T-cell (primary cell): ENCODE measurements around the gene MAPKAPK2. TPM values are rescaled to one million over a fixed set of nuclear protein-coding genes. Genes with fewer than 3 reads are reported as not detected.

Experiments
- ATAC-seq, 4 experiments: fragments of 200-7000 bp in 3 of 4; fragments of 150-1000 bp in 1 of 4; cut with Tn5 transposase; replicated peaks in 1 of 4; 1 replicate in 3 of 4; 2 replicates in 1 of 4; pipeline ENCODE4 v1.10.0; 2021; ENCODE audit warnings: moderate library complexity in 3 of 4, mild to moderate bottlenecking in 2 of 4, moderate number of reproducible peaks in 1 of 4
- CTCF ChIA-PET, 2 donors: fragments of 300-600 bp; sonication (Branson Sonifier 250); formaldehyde crosslinking; loops; one replicate each; lab custom pipeline; 2022; ENCODE audit warnings: antibody characterized with exemption in 2 of 2; lab: Charles Lee
- POLR2A ChIA-PET, 2 donors: fragments of 300-600 bp; sonication (Branson Sonifier 250); formaldehyde crosslinking; loops; one replicate each; lab custom pipeline; 2022; ENCODE audit warnings: antibody characterized with exemption in 2 of 2; lab: Charles Lee
- DNase-seq, 35 experiments: peaks; one replicate each; pipeline versions ENCODE4 v3.0.0 to v3.0.0-alpha.2; 2013 to 2023
- H3K27ac ChIP-seq: one replicate; pipeline ENCODE4 v1.5.1; 2013; ENCODE audit warnings: low read length
- H3K27me3 ChIP-seq, 2 experiments: replicated peaks in 1 of 2; 1 replicate in 1 of 2; 2 replicates in 1 of 2; pipeline versions ENCODE4 v1.6.1 to v1.7.0; 2013; ENCODE audit warnings: low read length in 1 of 2, mixed read lengths in 1 of 2; ENCODE audit not compliant: control insufficient read depth in 2 of 2, insufficient read depth in 2 of 2; ENCODE audit errors: extremely low read depth in 1 of 2
- H3K36me3 ChIP-seq, 2 donors: 1 replicate in 1 of 2; 2 replicates in 1 of 2; pipeline versions ENCODE4 v1.6.1 to v1.7.0; 2013; ENCODE audit warnings: low read length in 1 of 2; ENCODE audit not compliant: control insufficient read depth in 2 of 2, insufficient read depth in 1 of 2; ENCODE audit errors: extremely low read depth in 1 of 2
- H3K4me1 ChIP-seq, 2 experiments: 1 replicate in 1 of 2; 2 replicates in 1 of 2; pipeline versions ENCODE4 v1.6.1 to v1.7.0; 2013; ENCODE audit warnings: low read length in 2 of 2, mixed read lengths in 1 of 2; ENCODE audit not compliant: insufficient read depth in 2 of 2, control insufficient read depth in 1 of 2; ENCODE audit errors: extremely low read depth in 1 of 2
- H3K4me3 ChIP-seq, 2 donors: 1 replicate in 1 of 2; 2 replicates in 1 of 2; pipeline versions ENCODE4 v1.5.1 to v1.7.0; 2013; ENCODE audit warnings: mild to moderate bottlenecking in 2 of 2, low read length in 1 of 2, moderate library complexity in 1 of 2; ENCODE audit not compliant: control insufficient read depth in 1 of 2; ENCODE audit errors: extremely low read depth in 1 of 2
- H3K9me3 ChIP-seq: 2 replicates; pipeline ENCODE4 v1.7.0; 2013
- H3K27ac Mint-ChIP-seq, 2 donors: one replicate each; pipeline ENCODE4 v1.8.0; 2020 to 2021; ENCODE audit warnings: mild to moderate bottlenecking in 2 of 2, mixed read lengths in 2 of 2
- H3K27me3 Mint-ChIP-seq, 2 donors: one replicate each; pipeline ENCODE4 v1.8.0; 2021 to 2022; ENCODE audit warnings: mixed read lengths in 2 of 2
- H3K36me3 Mint-ChIP-seq: one replicate; pipeline ENCODE4 v1.8.0; 2021; ENCODE audit warnings: mixed read lengths
- H3K4me1 Mint-ChIP-seq, 3 donors: one replicate each; pipeline ENCODE4 v1.8.0; 2020 to 2022; ENCODE audit warnings: mixed read lengths in 3 of 3, mild to moderate bottlenecking in 1 of 3
- H3K4me3 Mint-ChIP-seq, 3 donors: one replicate each; pipeline ENCODE4 v1.8.0; 2020 to 2022; ENCODE audit warnings: mild to moderate bottlenecking in 3 of 3, mixed read lengths in 3 of 3, moderate library complexity in 3 of 3
- H3K9me3 Mint-ChIP-seq, 3 donors: one replicate each; pipeline ENCODE4 v1.8.0; 2020 to 2022; ENCODE audit warnings: mixed read lengths in 3 of 3
- WGBS: methylation state at CpG from one replicate; pipeline ENCODE4 v1.1.5; 2013; ENCODE audit warnings: missing lambda C conversion rate; ENCODE audit not compliant: insufficient coverage; 5-methylcytosine and 5-hydroxymethylcytosine counted together
- total RNA-seq, 35 experiments: library from RNA in 6 of 35; stranded (reverse) in 6 of 35; fragments of 120-200 nt in 1 of 35; gene quantifications; one replicate each; pipeline versions ENCODE4 v1.2.1 to v1.2.4 and lab custom pipeline; 2013 to 2026

Gene MAPKAPK2
- total RNA-seq, 5 donors from 2014 or later (not counting 1 experiment from before 2014, with no cell fraction given) = 64.3 to 117 (median 78.4) TPM

- ATAC-seq = no peak
- CTCF ChIA-PET = interaction anchor here (0.6 to 0.9 kb wide), 3 partner anchors 81 to 238 kb away, joined by 4 to 6 read pairs (median 4); no protein-coding TSS in a partner anchor
- Histone ChIP-seq H3K36me3 (no peaks in the 10 kb centered on the region), H3K27me3 (no peaks in the 10 kb centered on the region), H3K4me3 (no peak overlapping the region), H3K4me1 (peaks cover 36 to 72% of the 10 kb centered on the region in 2 experiments), H3K27ac (peak overlapping the region; percentile 71), H3K9me3 (no peaks in the 10 kb centered on the region)
- POLR2A ChIA-PET = no interaction called here
- Mint-ChIP-seq H3K36me3 (no peaks in the 10 kb centered on the region), H3K27ac (peak overlapping the region; percentile 86 to 98), H3K27me3 (no peaks in the 10 kb centered on the region), H3K4me3 (no peak overlapping the region), H3K4me1 (peaks cover 76 to 84% (median 83%) of the 10 kb centered on the region in 3 donors), H3K9me3 (no peaks in the 10 kb centered on the region)
- no CpG with 5 or more reads among the region's 1 CpG for WGBS
- DNase-seq = no peak
Observed at GRCh38 chr1:206717674-206717989, 32.9 kb downstream of the MAPKAPK2 start.

GRCh38 chr1:206719169-206719839 is 34.6 kb downstream of the MAPKAPK2 start:
- H3K27me3 ChIP-seq = no peaks in the 10 kb centered on the region
- H3K36me3 ChIP-seq = peaks cover 0 to 6% of the 10 kb centered on the region in 2 donors
- ATAC-seq = no peak
- CTCF ChIA-PET = interaction anchor here (0.6 to 1.4 kb wide), 6 partner anchors 15 to 690 kb away, joined by 3 to 8 read pairs (median 3); partner anchors contain the start of gene IL20 (in 1 of the 2)
- Mint-ChIP-seq H3K27me3 (no peaks in the 10 kb centered on the region), H3K4me1 (peaks cover 75 to 79% (median 78%) of the 10 kb centered on the region in 3 donors), H3K4me3 (no peak overlapping the region), H3K27ac (peak overlapping the region; percentile 66 to 71), H3K36me3 (no peaks in the 10 kb centered on the region), H3K9me3 (no peaks in the 10 kb centered on the region)
- no peak overlapping the region for H3K4me3 ChIP-seq
- peak overlapping the region; percentile 34 for H3K27ac ChIP-seq
- DNase-seq = no peak
- H3K4me1 ChIP-seq = peaks cover 30 to 68% of the 10 kb centered on the region in 2 experiments
- WGBS = 90% methylated on average over 2 of the region's 10 CpGs
- POLR2A ChIA-PET = interaction anchor here in 1 of 2 donors (1.3 kb wide), 1 partner anchor 16 kb away, joined by 3 read pairs; no protein-coding TSS in a partner anchor
- no peaks in the 10 kb centered on the region for H3K9me3 ChIP-seq

GRCh38 chr1:206721454-206721853 is 36.7 kb downstream of the MAPKAPK2 start:
- Histone ChIP-seq H3K36me3 (peaks cover 0 to 6% of the 10 kb centered on the region in 2 donors), H3K27me3 (no peaks in the 10 kb centered on the region), H3K27ac (no peak overlapping the region), H3K4me1 (peaks cover 18 to 63% of the 10 kb centered on the region in 2 experiments), H3K9me3 (no peaks in the 10 kb centered on the region), H3K4me3 (no peak overlapping the region)
- DNase-seq (peak in 1 of 35 experiments; percentile 2), ATAC-seq (no peak)
- Mint-ChIP-seq H3K4me1 (peaks cover 68 to 78% (median 76%) of the 10 kb centered on the region in 3 donors), H3K4me3 (no peak overlapping the region), H3K27ac (no peak overlapping the region), H3K9me3 (no peaks in the 10 kb centered on the region), H3K36me3 (no peaks in the 10 kb centered on the region), H3K27me3 (no peaks in the 10 kb centered on the region)
- ChIA-PET POLR2A (interaction anchor here in 1 of 2 donors (0.7 kb wide), 1 partner anchor 257 kb away, joined by 4 read pairs; no protein-coding TSS in a partner anchor), CTCF (no interaction called here)
- WGBS = no CpG with 5 or more reads among the region's 1 CpG

GRCh38 chr1:206722751-206723461 is 38.2 kb downstream of the MAPKAPK2 start:
- Mint-ChIP-seq H3K9me3 (no peaks in the 10 kb centered on the region), H3K4me3 (no peak overlapping the region), H3K27ac (no peak overlapping the region), H3K36me3 (no peaks in the 10 kb centered on the region), H3K4me1 (peaks cover 61 to 73% (median 71%) of the 10 kb centered on the region in 3 donors), H3K27me3 (no peaks in the 10 kb centered on the region)
- DNase-seq (peak in 1 of 35 experiments; percentile 7), ATAC-seq (no peak)
- ChIA-PET POLR2A (no interaction called here), CTCF (interaction anchor here (0.7 to 1.6 kb wide), 3 partner anchors 8 to 85 kb away, joined by 3 to 7 read pairs (median 3); no protein-coding TSS in a partner anchor)
- Histone ChIP-seq H3K27me3 (no peaks in the 10 kb centered on the region), H3K27ac (no peak overlapping the region), H3K4me1 (peaks cover 8 to 58% of the 10 kb centered on the region in 2 experiments), H3K36me3 (peaks cover 0 to 9% of the 10 kb centered on the region in 2 donors), H3K4me3 (no peak overlapping the region), H3K9me3 (no peaks in the 10 kb centered on the region)
- WGBS = 90% methylated on average over 2 of the region's 17 CpGs

GRCh38 chr1:206723462-206723804 is 38.7 kb downstream of the MAPKAPK2 start:
- Histone ChIP-seq H3K4me3 (no peak overlapping the region), H3K36me3 (peaks cover 3 to 9% of the 10 kb centered on the region in 2 donors), H3K4me1 (peaks cover 8 to 53% of the 10 kb centered on the region in 2 experiments), H3K27ac (no peak overlapping the region), H3K27me3 (no peaks in the 10 kb centered on the region), H3K9me3 (no peaks in the 10 kb centered on the region)
- peak overlapping the region in 1 of 2 donors; percentile 35 for H3K27ac Mint-ChIP-seq
- POLR2A ChIA-PET = no interaction called here
- H3K9me3 Mint-ChIP-seq = no peaks in the 10 kb centered on the region
- H3K27me3 Mint-ChIP-seq = no peaks in the 10 kb centered on the region
- H3K36me3 Mint-ChIP-seq = no peaks in the 10 kb centered on the region
- peak in 1 of 35 experiments; percentile 3 for DNase-seq
- CTCF ChIA-PET = interaction anchor here (1.0 to 1.6 kb wide), 2 partner anchors 9 to 63 kb away, joined by 3 to 7 read pairs; no protein-coding TSS in a partner anchor
- 96% methylated on average over 3 of the region's 4 CpGs for WGBS
- no peak for ATAC-seq
- no peak overlapping the region for H3K4me3 Mint-ChIP-seq
- H3K4me1 Mint-ChIP-seq = peaks cover 58 to 72% (median 71%) of the 10 kb centered on the region in 3 donors

- H3K4me3 ChIP-seq = no peak overlapping the region
- 77% methylated on average over 6 of the region's 12 CpGs for WGBS
- Mint-ChIP-seq H3K4me1 (peaks cover 52 to 67% (median 66%) of the 10 kb centered on the region in 3 donors), H3K9me3 (no peaks in the 10 kb centered on the region), H3K4me3 (no peak overlapping the region), H3K36me3 (no peaks in the 10 kb centered on the region), H3K27ac (peak overlapping the region; percentile 4 to 21), H3K27me3 (no peaks in the 10 kb centered on the region)
- peaks cover 6 to 9% of the 10 kb centered on the region in 2 donors for H3K36me3 ChIP-seq
- H3K27ac ChIP-seq = no peak overlapping the region
- CTCF ChIA-PET = interaction anchor here (0.6 to 1.6 kb wide), 5 partner anchors 9 to 62 kb away, joined by 3 to 7 read pairs (median 3); no protein-coding TSS in a partner anchor
- DNase-seq (peak in 1 of 35 experiments; percentile 7), ATAC-seq (no peak)
- no peaks in the 10 kb centered on the region for H3K9me3 ChIP-seq
- no peaks in the 10 kb centered on the region for H3K27me3 ChIP-seq
- peaks cover 8 to 57% of the 10 kb centered on the region in 2 experiments for H3K4me1 ChIP-seq
- POLR2A ChIA-PET = interaction anchor here (0.7 kb wide), 2 partner anchors 173 to 224 kb away, joined by 3 to 7 read pairs; no protein-coding TSS in a partner anchor
Observed at GRCh38 chr1:206723805-206724472, 39.2 kb downstream of the MAPKAPK2 start.
